CD4-positive, alpha-beta T cell treated with Interleukin-4 for 4 hours (primary cell): Measurements from ENCODE around the gene TMEM89.

Source experiments
- DNase-seq: peaks from one replicate; pipeline ENCODE4 v3.0.0-alpha.2; 2020

TMEM89 gene

DNA sequence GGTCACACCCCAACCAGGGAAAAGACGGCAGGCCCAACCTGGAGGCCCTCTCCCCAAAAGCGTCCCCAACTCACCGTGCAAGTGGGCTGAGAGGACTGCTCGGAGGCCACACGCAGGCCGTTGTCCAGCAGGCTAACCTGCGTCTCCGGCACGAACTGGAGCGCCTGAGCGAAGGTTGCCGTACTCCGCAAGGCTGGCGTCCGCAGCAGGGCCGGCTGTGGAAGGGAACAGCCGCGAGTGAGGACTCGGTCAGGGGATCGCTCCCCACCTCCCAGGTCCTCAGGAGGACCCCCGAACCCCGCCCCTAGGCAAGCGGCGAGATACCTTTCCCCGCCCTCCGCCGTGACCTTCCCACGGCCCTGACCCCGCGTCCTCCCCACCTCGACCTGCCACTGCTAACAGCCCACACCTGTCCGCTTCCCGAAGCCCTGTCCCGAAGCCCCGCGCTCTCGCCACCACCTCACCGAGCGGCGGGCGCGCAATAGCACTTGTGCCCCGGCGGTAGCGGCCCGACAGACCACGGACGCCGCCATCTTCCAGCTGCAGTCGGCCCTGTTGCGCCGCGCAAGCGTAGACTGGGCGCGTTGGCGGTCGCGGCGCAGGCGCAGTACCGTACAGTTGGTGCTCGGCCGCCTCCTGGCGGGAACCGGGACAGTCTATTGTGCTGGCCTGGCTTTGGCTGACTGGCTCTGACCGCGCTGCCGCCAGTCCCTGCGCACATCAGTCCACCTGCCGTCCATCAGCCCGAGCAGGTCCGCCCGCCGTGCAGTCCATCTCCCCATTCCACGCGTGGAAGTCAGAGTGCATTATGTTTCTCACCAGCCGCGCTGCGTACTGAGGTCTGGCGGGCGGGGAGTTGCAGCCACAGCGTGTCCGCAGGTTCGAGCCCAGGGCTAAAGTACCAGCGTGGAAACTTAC, 12.2 kb downstream of the TMEM89 start, which contains the start of gene UQCRC1:
UQCRC1 (minus strand) TSS at position 559 of the 918 bp plus-strand sequence; CDS start at position 533, 26 bp downstream.
- DNase-seq, result peak; percentile 90

- no peak for DNase-seq
Measured at GRCh38 chr3:48607519-48607918, 14.1 kb downstream of the TMEM89 start.

DNA sequence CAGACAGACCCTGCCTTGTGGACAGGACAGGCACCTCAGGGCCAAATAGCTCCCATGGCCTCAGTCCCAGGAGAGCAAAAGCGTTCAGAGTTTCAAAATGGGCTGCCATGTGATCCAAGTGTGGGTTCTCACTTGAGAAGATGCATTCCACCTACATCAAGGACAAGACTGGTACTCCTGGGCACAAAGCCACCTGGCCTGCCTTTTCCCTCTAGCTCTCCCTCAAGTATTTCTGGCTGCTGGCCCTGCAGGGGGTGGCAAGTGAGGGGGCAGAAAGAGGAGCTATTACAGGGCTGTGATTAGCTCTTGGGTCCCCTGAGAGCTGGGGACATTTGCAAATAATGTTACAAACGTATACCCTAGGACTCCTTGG, 20.0 kb downstream of the TMEM89 start:
- no peak for DNase-seq

GRCh38 chr3:48600711-48601621, 20.6 kb downstream of the TMEM89 start:
- no peak for DNase-seq

- no peak for DNase-seq
Measured at GRCh38 chr3:48599509-48600285, 21.9 kb downstream of the TMEM89 start.

DNA sequence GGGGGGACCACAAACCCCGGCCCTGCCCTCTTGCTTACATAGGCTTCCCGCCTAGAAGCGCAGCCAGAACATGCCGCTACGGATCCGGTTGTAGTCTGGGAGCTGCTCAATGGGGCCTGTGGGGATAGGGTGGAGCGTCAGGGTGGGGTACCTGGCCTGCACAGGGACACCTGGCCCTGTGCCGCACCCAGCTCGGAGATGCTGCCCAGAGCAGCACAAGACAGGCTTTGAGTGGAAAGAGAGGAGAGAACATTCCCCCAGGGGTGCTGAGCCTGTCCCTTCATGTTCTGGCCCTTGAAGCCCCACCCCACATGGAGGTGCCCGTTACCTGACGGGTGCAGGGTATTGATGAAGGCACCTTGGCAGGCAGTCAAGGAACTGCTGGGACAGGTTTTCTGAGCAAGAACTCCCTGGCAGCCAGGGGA, 22.5 kb downstream of the TMEM89 start:
- DNase-seq, result no peak

- no peak for DNase-seq
Measured at GRCh38 chr3:48598323-48599076, 23.1 kb downstream of the TMEM89 start.

DNA sequence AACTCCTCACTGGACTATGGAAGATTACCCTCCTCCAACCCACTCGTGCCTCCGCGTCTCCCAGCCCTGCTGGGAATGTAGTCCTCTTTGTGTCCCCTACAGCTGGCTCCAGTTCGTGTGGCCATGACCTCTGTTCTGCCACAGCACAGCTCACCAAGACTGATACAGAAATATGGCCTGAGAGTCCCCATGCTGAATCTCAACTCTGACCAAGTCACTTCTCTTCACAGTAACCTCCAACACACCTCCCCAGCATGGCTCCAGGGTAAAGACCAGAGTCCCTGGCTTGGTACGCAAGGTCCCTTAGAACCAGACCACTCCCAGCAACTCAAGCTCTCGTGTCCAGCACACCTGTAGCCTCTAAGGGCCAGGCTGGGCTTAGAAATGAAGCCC, 24.2 kb downstream of the TMEM89 start:
- DNase-seq, result no peak

DNA sequence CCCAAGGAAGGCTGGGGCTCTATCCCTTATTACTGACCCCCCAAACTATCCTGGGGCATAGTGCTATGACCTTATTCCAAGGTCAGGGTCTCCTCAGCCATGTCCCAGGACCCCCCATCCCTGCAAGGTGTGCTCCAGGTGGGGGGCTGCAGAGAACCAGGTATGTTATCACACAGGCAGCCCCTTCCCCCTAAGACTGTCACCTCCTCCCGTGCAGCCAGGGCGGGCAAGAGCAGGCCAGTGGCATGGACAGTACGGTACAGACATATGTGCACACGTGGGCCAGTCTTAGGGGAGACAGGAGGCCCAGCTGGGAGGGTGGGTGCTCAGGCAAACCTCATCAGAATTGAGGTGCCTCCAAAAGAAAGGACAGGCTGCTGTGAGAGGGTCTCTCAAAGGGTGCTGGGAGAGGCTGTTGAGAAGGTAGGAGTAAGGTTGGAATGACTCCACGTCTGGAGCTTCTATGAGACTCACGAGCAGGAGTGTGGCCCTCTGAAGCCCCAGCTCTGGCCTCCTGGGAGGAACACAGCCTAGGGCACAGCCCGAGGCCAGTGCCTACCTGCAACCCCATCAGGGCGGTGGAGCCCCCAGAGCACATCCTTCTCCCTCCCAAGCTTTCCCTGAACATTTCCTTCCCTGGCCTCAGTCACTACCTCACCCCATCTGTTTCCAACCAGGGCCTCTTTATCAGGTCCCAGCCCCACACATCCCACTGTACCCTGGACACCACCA, 24.7 kb downstream of the TMEM89 start:
- DNase-seq, result no peak

DNA sequence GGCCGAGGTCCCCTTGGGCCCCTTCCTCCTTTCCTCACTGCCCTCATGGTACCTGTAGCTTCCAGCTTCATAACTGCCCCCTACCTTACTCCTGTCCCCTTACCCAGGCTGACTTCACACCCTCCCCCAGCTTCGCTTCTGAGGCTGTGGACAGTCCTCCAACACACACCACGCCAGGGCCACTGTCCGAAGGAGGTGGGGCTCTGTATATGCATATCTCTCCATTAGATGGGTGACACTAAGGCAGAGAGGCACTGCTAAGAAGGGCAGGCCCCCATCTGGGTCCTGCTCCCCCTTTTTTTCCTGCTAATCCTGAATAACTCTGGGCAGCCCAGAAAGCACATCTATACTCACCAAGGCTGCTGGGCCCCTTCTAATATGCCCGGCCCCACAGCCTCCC, 25.4 kb downstream of the TMEM89 start:
- DNase-seq, result no peak

- DNase-seq, result no peak
Measured at GRCh38 chr3:48595526-48596121, 25.9 kb downstream of the TMEM89 start.

DNA sequence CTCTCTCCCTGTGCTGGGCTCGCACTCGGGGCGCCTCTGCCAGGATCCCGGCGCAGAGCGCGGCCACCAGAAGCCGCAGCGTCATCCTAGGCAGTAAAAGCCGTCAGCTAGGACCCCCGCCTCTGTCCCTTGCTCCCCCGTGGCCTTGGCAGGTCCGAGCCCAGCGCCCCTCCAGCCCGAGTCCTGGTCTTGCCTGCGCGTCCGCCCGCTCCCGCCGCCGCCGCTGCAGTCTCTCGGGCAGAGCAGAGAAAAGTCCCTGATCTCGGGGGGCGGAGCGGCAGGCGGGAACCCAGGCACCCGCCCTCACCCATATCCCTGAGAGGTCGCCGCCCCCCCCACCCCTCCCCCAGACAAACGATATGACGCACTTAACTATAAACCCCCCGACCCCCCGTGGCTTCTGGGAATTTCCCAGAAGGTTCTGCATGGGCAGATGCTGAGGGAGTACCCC, 26.5 kb downstream of the TMEM89 start, which contains the start of gene COL7A1:
COL7A1 (minus strand) TSS at position 255 of the 451 bp plus-strand sequence; CDS start at position 85, 170 bp downstream.
- DNase-seq, result no peak

- DNase-seq, result no peak
Measured at GRCh38 chr3:48594417-48595049, 27.0 kb downstream of the TMEM89 start.

GRCh38 chr3:48593337-48593736, 28.2 kb downstream of the TMEM89 start:
- no peak for DNase-seq

DNA sequence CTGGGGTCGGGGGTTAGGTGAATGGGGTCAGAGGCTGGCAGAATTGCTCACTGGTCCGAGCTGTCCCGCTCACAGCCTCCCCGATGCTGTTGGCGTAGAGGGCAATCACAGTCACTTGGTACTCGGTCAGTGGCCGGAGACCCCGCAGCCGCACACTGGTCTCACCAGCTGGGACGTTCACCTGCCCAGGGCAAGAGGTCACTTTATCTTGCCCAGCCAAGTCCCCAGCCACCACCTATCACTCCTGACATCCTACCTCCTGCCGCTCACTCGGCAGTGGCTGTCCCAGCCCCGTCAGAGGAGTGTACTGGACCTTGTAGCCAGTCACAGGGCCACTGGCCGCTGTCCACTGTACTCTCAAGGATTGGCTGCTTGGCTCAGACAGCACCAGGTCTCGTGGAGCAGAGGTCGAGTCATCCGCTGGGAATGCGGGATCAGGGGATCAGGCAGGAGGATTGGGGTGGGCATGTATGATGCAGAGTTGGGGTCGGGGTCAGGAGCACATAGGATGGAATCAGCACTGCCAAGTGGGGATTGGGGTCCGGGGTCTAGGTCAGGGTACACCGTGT, 29.0 kb downstream of the TMEM89 start:
- no peak for DNase-seq

DNA sequence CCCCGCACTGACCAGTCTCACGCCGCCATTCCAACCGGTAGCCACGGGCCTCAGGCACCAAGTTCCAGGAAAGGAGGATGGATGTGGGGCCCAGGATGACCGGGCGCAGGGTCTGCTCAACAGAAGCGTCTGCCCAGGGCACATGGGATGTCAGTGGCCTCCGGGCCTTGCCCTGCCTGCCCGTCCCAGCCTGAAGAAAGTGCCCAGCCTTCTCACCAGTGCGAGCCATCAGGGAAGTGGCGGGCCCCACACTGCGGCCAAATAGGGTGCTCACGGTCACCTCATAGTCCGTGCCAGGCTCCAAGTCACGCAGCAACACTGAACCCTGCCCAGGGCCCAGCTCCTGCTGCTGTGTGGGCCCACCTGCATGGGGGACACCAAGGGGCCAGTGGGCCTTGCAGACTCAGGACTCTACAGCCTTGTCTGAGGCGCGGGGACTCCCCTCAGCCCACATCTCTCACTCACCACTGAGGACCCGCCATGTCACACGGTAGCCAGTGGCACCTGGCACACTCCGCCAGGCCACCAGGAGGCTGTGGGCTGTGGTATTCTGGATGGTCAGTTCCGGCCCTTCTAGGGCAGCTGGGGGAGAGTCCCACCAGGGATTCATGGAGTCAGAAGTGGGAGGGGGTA, 29.6 kb downstream of the TMEM89 start:
- DNase-seq, result no peak

GRCh38 chr3:48591436-48591835, 30.1 kb downstream of the TMEM89 start:
- no peak for DNase-seq

DNA sequence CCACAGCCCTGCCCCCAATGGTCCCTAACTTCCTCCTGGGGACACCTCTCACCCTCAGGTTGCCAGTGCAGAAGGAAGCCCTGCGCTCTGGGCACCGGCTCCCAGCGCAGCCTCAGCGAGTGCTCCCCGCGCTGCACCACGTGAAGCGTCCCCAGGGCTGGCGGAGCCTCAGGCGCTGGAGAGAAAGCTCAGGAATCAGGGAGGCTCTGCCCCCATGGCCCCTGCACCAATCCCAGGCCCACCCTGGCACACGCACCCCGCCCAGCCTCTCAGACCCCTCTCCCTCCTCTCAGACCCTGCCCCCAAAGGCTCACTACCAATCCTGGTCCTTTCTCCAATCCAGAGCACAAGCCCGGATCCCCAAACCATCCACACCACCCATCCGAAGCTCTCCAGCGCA, 33.3 kb downstream of the TMEM89 start:
- DNase-seq, result no peak

- no peak for DNase-seq
Measured at GRCh38 chr3:48587686-48588085, 33.9 kb downstream of the TMEM89 start.
